Measurements from ENCODE around the gene AQP2.

AQP2 gene

DNA sequence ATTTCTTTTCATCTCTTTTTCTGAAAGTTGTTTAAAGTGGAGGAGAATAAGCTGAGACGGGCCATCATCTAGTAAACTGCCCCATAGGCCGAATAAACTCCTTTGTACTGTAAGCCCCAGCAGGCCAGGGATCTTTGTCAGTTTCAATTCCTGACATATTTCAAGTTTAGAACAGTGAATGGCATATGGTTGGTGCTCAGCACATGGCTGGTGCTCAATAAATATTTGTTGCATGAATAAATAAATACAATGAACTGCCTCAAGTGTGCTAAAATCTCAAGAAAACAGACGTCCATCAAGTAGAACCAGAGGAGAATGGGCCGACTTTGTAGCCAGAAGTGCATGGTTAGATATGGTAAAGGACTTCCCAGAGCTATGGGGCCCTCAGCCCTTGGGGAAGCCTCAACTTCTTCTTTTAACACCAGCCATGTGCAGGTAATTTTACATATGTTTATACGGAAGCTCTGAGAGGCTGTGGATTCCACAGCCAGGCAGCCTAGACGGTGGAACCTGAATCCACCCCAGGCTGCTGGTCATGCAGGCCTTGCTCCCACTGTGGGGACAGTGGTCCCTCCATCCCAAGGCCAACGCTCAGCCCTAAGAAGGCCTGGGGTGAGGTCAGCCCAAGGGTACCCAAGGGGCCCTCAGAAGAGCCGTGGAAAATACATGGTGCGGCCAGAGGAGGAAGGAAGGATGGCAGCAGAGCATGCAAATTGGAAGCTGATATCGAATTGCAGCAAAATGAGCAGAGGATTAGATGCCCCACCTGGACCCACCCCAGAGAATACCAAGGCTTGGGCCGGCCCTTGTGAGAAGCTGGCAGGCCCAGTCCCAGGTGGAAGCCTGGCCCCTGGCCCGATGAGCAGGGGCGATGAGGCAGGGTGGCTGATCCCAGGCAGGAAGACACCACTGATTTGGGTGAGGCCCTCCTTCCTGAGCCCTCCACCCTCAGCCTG is 8.7 kb upstream of the AQP2 start:
- no peak for DNase-seq (ENCODE audit: low read depth)

GRCh38 chr12:49942512-49942893 is 8.0 kb upstream of the AQP2 start:
- DNase-seq (ENCODE audit: low read depth), result no peak

GRCh38 chr12:49942921-49943624 is 7.5 kb upstream of the AQP2 start:
- DNase-seq (ENCODE audit: low read depth), result no peak

DNA sequence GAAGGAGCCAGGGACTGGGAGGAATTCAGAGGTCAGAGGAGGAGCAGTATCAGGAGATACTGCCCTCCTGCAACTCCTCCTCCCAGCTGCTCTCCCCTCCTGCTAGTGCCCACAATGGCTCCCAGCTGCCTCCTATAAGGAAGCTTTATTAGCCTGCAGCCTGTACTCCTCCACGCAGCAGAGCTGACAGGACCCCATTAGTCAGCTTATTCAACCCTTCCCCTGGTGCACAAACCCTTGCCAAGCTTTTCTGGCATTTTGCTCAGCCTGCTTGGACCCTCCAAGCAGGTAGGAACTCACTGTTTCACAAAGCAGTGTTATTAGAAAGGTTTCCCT is 6.9 kb upstream of the AQP2 start:
- DNase-seq (ENCODE audit: low read depth), result no peak

GRCh38 chr12:49944046-49944445 is 6.5 kb upstream of the AQP2 start:
- no peak for DNase-seq (ENCODE audit: low read depth)

- no peak for DNase-seq (ENCODE audit: low read depth)
Measured at GRCh38 chr12:49944718-49945117, 5.8 kb upstream of the AQP2 start.

GRCh38 chr12:49945394-49946080 is 5.0 kb upstream of the AQP2 start:
- peak; percentile 77 for DNase-seq (ENCODE audit: low read depth)

DNA sequence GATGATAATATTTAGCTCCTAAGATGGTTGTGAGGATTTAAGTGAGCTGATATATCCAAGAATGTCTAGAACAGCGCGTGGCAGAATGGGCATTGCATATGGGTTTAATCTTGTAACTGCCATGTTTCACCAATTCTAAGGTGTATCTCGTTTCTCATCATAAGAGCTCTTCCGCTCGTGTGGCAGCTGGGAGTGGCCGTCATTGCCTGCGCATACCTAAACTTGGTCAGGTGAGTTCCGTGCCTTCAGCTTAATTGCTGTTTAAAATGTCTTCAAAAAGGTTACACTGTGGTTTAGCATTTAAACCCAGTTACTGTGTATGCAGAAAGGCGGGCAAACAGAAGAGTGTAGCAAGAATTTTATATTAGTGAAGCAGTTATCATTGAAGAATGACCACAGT is 4.5 kb upstream of the AQP2 start:
- no peak for DNase-seq (ENCODE audit: low read depth)

- DNase-seq (ENCODE audit: low read depth), result no peak
Measured at GRCh38 chr12:49946497-49946896, 4.0 kb upstream of the AQP2 start.

DNA sequence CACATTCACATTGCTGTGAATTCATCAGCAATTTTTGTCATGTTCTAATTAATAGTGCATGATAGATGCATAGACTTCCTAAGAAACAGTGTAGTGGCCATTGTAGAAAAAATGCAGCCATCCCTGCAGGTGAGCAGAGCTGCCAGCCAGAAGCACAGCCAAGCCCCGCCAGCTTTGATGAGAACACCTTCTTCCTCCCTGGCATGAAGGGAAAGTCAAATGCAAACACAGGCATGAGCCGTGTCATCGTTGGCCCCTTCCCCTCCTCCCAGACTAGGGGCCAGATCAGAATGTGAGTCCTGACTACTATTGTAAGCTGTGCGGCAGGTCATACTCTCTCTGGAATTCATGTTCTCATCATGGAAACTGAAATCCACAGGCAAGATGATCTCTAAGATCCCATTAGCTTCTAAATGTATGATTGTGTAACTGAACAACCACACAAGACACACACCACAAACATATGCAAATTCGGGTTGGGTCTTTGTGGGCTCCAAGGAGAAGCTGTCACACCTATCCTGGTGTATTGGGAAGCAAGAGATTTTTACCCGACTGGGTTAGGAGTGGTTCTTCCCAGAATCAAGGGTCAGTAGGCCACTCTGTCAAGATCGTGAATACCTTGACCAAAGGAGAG is 2.8 kb upstream of the AQP2 start:
- DNase-seq (ENCODE audit: low read depth), result no peak

DNA sequence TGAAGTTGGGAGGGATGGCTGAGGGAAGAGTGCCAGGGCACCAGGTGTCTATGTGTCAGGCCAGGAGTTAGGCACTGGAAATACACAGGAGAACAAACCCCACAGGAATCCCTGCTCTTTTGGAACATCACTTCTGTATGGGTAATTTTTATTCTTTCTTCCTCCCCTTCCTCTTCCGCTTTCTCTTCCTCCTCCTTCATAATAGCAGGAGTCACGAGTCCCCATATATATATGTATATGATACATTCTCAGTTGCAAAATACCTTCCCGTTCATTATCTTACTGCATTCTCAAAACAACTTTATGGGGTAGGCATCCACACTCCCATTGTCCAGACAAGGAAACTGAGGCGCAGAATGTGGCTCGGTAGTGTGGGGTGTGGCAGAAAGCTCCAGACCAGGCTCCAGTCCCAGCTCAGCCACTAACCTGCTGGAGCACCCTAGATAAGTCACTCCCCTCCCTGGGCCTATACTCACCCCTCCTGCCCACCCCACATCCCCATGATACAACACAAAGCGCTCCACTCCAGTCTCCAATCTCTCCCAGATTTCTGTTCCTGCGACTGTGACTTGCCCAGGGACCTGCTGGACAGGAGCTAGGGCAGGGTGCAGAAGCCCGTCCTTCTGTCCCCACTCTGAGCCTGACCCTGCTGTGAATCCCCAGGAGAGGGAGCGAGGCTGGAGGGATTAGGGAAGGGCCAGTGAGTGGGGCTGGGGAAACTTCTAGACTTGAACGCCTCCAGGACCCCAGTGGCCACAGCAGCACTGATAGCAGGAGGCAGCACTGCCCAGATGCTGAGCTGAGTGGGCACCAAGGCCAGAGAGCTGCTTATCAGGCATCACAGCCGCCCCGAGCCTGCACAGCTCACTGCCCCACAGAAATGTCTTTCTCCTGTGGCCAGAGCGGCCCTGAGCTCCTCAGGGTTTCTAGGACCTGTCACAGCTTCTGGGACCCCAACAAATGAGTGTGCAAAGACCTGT is 1.4 kb upstream of the AQP2 start:
- DNase-seq (ENCODE audit: low read depth), result no peak

GRCh38 chr12:49949866-49950265 is 671 bp upstream of the AQP2 start:
- DNase-seq (ENCODE audit: low read depth), result no peak

GRCh38 chr12:49951411-49952240 is 1.1 kb downstream of the AQP2 start:
- DNase-seq (ENCODE audit: low read depth), result no peak

- DNase-seq (ENCODE audit: low read depth), result no peak
Measured at GRCh38 chr12:49952391-49953055, 2.0 kb downstream of the AQP2 start.

DNA sequence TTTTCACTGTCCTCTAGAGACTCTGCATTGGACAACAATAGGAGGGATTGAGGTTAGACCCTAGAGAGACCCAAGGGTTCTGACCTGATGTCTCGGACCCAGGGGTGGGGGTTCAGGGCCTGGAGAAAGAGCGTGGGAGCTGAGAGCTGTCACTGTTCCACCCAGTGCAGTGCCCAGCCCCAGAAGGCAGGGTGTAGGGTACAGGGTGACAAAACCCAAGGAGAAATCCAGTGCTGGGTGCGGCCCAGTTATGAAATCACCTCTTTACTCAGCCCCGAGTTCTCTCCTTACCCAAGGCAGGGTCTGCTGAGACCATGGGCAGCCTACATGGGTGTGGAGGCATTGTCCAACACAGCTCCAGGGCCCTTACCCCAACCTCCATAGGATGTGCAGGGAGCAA is 2.6 kb downstream of the AQP2 start:
- DNase-seq (ENCODE audit: low read depth), result no peak

- DNase-seq (ENCODE audit: low read depth), result no peak
Measured at GRCh38 chr12:49953961-49954846, 3.7 kb downstream of the AQP2 start.

- no peak for DNase-seq (ENCODE audit: low read depth)
Measured at GRCh38 chr12:49954863-49955830, 4.6 kb downstream of the AQP2 start.
